Caco-2 (cell line): ENCODE measurements around the gene S100A16. TPM values are rescaled to one million over a fixed set of nuclear protein-coding genes. Genes with fewer than 3 reads are reported as not detected.

Experiments
- BruUV-seq: library from RNA; stranded (reverse); fragments of 400-500 nt; replicated peaks from 2 replicates; lab custom pipeline; 2021; lab: Mats Ljungman, UMichigan
- CTCF ChIA-PET: fragments of 300-600 bp; sonication (Branson Sonifier 250); formaldehyde crosslinking; loops from one replicate; lab custom pipeline; 2022; ENCODE audit warnings: antibody characterized with exemption; lab: Charles Lee
- POLR2A ChIA-PET: fragments of 300-600 bp; sonication (Branson Sonifier 250); formaldehyde crosslinking; loops from one replicate; lab custom pipeline; 2022; ENCODE audit warnings: antibody characterized with exemption; lab: Charles Lee
- DNase-seq, 2 experiments: peaks; one replicate each; pipeline versions ENCODE4 v3.0.0 to v3.0.0-alpha.2; 2020 to 2022
- H3K27me3 ChIP-seq: replicated peaks from 2 replicates; pipeline ENCODE4 v1.6.0; 2011; ENCODE audit warnings: low read length; ENCODE audit not compliant: control insufficient read depth, insufficient read depth
- H3K36me3 ChIP-seq: 2 replicates; pipeline ENCODE4 v1.5.1; 2011; ENCODE audit warnings: low read length; ENCODE audit not compliant: control insufficient read depth, insufficient read depth
- H3K4me1 ChIP-seq: fragments of 250-450 bp; sonication (Bioruptor Pico); 2 replicates; pipeline ENCODE4 v1.5.1; 2020; ENCODE audit warnings: mild to moderate bottlenecking
- H3K4me3 ChIP-seq: 2 replicates; pipeline ENCODE4 v1.5.1; 2011; ENCODE audit warnings: low read depth, mild to moderate bottlenecking, control low read depth, low read length
- H3K9me3 ChIP-seq: fragments of 250-450 bp; sonication (Bioruptor Pico); 2 replicates; pipeline ENCODE4 v1.5.1; 2020; ENCODE audit warnings: mild to moderate bottlenecking, moderate library complexity
- H3K27ac Mint-ChIP-seq: one replicate; pipeline ENCODE4 v1.8.0; 2022; ENCODE audit warnings: mixed read lengths; ENCODE audit not compliant: unreplicated experiment
- H3K27me3 Mint-ChIP-seq: one replicate; pipeline ENCODE4 v1.8.0; 2022; ENCODE audit warnings: mixed read lengths; ENCODE audit not compliant: insufficient read depth, unreplicated experiment
- H3K36me3 Mint-ChIP-seq: one replicate; pipeline ENCODE4 v1.8.0; 2022; ENCODE audit warnings: mild to moderate bottlenecking, mixed read lengths; ENCODE audit not compliant: insufficient read depth, unreplicated experiment
- H3K4me1 Mint-ChIP-seq: one replicate; pipeline ENCODE4 v1.8.0; 2022; ENCODE audit warnings: low read depth, mixed read lengths; ENCODE audit not compliant: unreplicated experiment
- H3K4me3 Mint-ChIP-seq: one replicate; pipeline ENCODE4 v1.8.0; 2022; ENCODE audit warnings: mild to moderate bottlenecking, moderate library complexity, mixed read lengths; ENCODE audit not compliant: unreplicated experiment
- H3K9me3 Mint-ChIP-seq: one replicate; pipeline ENCODE4 v1.8.0; 2022; ENCODE audit warnings: mixed read lengths; ENCODE audit not compliant: unreplicated experiment
- CTCF ChIP-seq, 2 experiments: fragments of 200-600 bp in 1 of 2; IDR thresholded peaks; 1 replicate in 1 of 2; 2 replicates in 1 of 2; pipeline versions ENCODE4 v1.5.1 to v1.8.0; 2011 to 2022; ENCODE audit warnings: antibody characterized with exemption in 1 of 2, control low read depth in 1 of 2, inconsistent platforms in 1 of 2, low read depth in 1 of 2, low read length in 1 of 2, mild to moderate bottlenecking in 1 of 2, moderate library complexity in 1 of 2; ENCODE audit not compliant: insufficient read depth in 1 of 2, severe bottlenecking in 1 of 2, unreplicated experiment in 1 of 2
- intact Hi-C: fragments of 100-400 bp; cut with micrococcal nuclease; formaldehyde crosslinking; loops from one replicate; pipeline ENCODE4 v1.10.0; 2022; ENCODE audit not compliant: unreplicated experiment
- total RNA-seq: library from RNA; stranded (reverse); gene quantifications from 2 replicates; pipeline ENCODE4 v1.2.3, GENCODE V29; 2022

The S100A16 gene
- total RNA-seq, 1 experiment from 2014 or later: 243 TPM

GRCh38 chr1:153616917-153617311 lies 4.0 kb upstream of the S100A16 start:
- Mint-ChIP-seq H3K4me1 (peaks cover 34% of the 10 kb centered on the region), H3K27me3 (no peaks in the 10 kb centered on the region), H3K4me3 (peak overlapping the region; percentile 74), H3K9me3 (no peaks in the 10 kb centered on the region), H3K27ac (peak overlapping the region; percentile 96), H3K36me3 (peaks cover 89% of the 10 kb centered on the region)
- H3K4me1 ChIP-seq: peaks cover 34% of the 10 kb centered on the region
- no peaks in the 10 kb centered on the region for H3K9me3 ChIP-seq
- no peaks in the 10 kb centered on the region for H3K36me3 ChIP-seq
- no peak for TF ChIP-seq CTCF (IDR thresholded peaks at IDR 0.05; ENCODE audit: insufficient read depth in 1 of 2, low read depth in 1 of 2, low read length in 1 of 2, severe bottlenecking in 1 of 2, unreplicated experiment in 1 of 2)
- ChIA-PET CTCF (interaction anchor here (0.6 to 3.8 kb wide), 12 partner anchors 9 to 139 kb away, joined by 3 to 56 read pairs (median 4); partner anchors contain the start of genes CHTOP, S100A1, S100A13 and S100A6), POLR2A (interaction anchor here (1.1 to 3.8 kb wide), 6 partner anchors 9 to 51 kb away, joined by 3 to 43 read pairs (median 8); partner anchors contain the start of gene S100A13)
- H3K4me3 ChIP-seq: no peak overlapping the region
- DNase-seq: no peak
- no peaks in the 10 kb centered on the region for H3K27me3 ChIP-seq
- intact Hi-C loops: loop anchor here (1.0 kb wide), 2 partner anchors 45 to 106 kb away; no protein-coding TSS in a partner anchor
- BruUV-seq: TSS peak; percentile 42

GRCh38 chr1:153616144-153616916 lies 3.4 kb upstream of the S100A16 start, which contains the start of gene S100A14:
Gene S100A14, minus strand, starts transcription at chr1:153616325. Its CDS starts 467 bp downstream, at chr1:153615858.
- ChIA-PET POLR2A (interaction anchor here (0.6 to 3.8 kb wide), 19 partner anchors 8 to 711 kb away, joined by 3 to 43 read pairs (median 5); partner anchors contain the start of genes CHTOP and S100A13), CTCF (interaction anchor here (0.6 to 3.8 kb wide), 12 partner anchors 9 to 106 kb away, joined by 3 to 56 read pairs (median 5); partner anchors contain the start of genes CHTOP, S100A1, S100A13 and S100A4)
- no peaks in the 10 kb centered on the region for H3K27me3 Mint-ChIP-seq
- peak within 1 kb of the TSS; percentile 96 for H3K27ac Mint-ChIP-seq
- H3K36me3 ChIP-seq: no peaks in the 10 kb centered on the region
- H3K4me3 Mint-ChIP-seq: peak within 1 kb of the TSS; percentile 74
- peaks cover 34% of the 10 kb centered on the region for H3K4me1 ChIP-seq
- intact Hi-C loops: no loop called here
- DNase-seq: peak; percentile 93 to 94
- H3K4me3 ChIP-seq: peak within 1 kb of the TSS; percentile 42
- H3K9me3 ChIP-seq: no peaks in the 10 kb centered on the region
- H3K4me1 Mint-ChIP-seq: peaks cover 40% of the 10 kb centered on the region
- H3K36me3 Mint-ChIP-seq: peaks cover 85% of the 10 kb centered on the region
- H3K27me3 ChIP-seq: no peaks in the 10 kb centered on the region
- TF ChIP-seq CTCF (IDR thresholded peaks at IDR 0.05; ENCODE audit: insufficient read depth in 1 of 2, low read depth in 1 of 2, low read length in 1 of 2, severe bottlenecking in 1 of 2, unreplicated experiment in 1 of 2): no peak
- H3K9me3 Mint-ChIP-seq: no peaks in the 10 kb centered on the region
- no TSS peak for BruUV-seq

DNA sequence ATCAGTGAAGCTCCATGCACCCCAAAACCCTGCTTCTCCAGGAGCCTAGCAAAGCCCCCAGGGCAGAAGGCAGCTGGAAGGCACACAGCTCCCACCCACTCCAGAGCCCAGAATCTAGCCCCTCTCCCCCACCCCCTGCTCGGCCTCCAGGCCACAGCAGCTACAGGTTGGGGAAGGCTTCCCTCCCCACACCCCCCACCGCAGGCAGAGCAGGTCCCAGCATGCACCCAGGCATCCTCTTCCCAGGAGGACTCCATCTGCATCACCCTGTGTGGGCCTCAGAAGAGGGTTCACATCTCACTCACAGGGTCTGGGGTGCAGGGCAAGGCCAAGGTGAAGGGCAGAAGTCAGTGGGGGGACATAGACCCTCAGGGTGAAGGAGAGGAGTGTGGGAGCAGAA lies 2.5 kb upstream of the S100A16 start:
- no peak for DNase-seq
- H3K27me3 ChIP-seq: no peaks in the 10 kb centered on the region
- H3K9me3 Mint-ChIP-seq: no peaks in the 10 kb centered on the region
- POLR2A ChIA-PET: interaction anchor here (0.6 to 3.8 kb wide), 16 partner anchors 12 to 126 kb away, joined by 3 to 43 read pairs (median 5); partner anchors contain the start of genes CHTOP and S100A13
- peak overlapping the region; percentile 96 for H3K27ac Mint-ChIP-seq
- peaks cover 83% of the 10 kb centered on the region for H3K36me3 Mint-ChIP-seq
- no peak for TF ChIP-seq CTCF (IDR thresholded peaks at IDR 0.05; ENCODE audit: insufficient read depth in 1 of 2, low read depth in 1 of 2, low read length in 1 of 2, severe bottlenecking in 1 of 2, unreplicated experiment in 1 of 2)
- CTCF ChIA-PET: interaction anchor here (1.1 to 3.8 kb wide), 8 partner anchors 12 to 105 kb away, joined by 5 to 56 read pairs (median 13); partner anchors contain the start of genes CHTOP, S100A1, S100A13 and S100A4
- H3K4me1 ChIP-seq: peaks cover 38% of the 10 kb centered on the region
- H3K27me3 Mint-ChIP-seq: no peaks in the 10 kb centered on the region
- H3K4me1 Mint-ChIP-seq: peaks cover 44% of the 10 kb centered on the region
- peak overlapping the region; percentile 42 for H3K4me3 ChIP-seq
- BruUV-seq: no TSS peak
- no peaks in the 10 kb centered on the region for H3K36me3 ChIP-seq
- intact Hi-C loops: no loop called here
- no peaks in the 10 kb centered on the region for H3K9me3 ChIP-seq
- peak overlapping the region; percentile 74 for H3K4me3 Mint-ChIP-seq
